Stomach (tissue), 4 donors: ENCODE data around the gene TSHR.

ENCODE experiments used
- CTCF ChIP-seq, 7 experiments: fragments of 450-650 bp in 4 of 7; fragments of 200-600 bp in 3 of 7; sonication (generic) in 3 of 7; IDR thresholded peaks; one replicate each; pipeline ENCODE4 v1.5.1; 2016 to 2019; ENCODE audit warnings: antibody characterized with exemption in 7 of 7, control low read depth in 2 of 7, mild to moderate bottlenecking in 1 of 7
- EP300 ChIP-seq: sonication (generic); formaldehyde crosslinking; IDR thresholded peaks from one replicate; pipeline ENCODE4 v1.6.1; 2017; ENCODE audit warnings: antibody characterized with exemption
- POLR2A ChIP-seq, 4 donors: fragments of 450-650 bp; IDR thresholded peaks; one replicate each; pipeline ENCODE4 v1.6.1; 2016; ENCODE audit warnings: antibody characterized with exemption in 4 of 4, control low read depth in 2 of 4, mild to moderate bottlenecking in 1 of 4, moderate library complexity in 1 of 4
- POLR2AphosphoS5 ChIP-seq, 3 donors: sonication (generic); formaldehyde crosslinking; IDR thresholded peaks; one replicate each; pipeline ENCODE4 v1.6.1; 2016; ENCODE audit warnings: antibody characterized with exemption in 3 of 3

DNA sequence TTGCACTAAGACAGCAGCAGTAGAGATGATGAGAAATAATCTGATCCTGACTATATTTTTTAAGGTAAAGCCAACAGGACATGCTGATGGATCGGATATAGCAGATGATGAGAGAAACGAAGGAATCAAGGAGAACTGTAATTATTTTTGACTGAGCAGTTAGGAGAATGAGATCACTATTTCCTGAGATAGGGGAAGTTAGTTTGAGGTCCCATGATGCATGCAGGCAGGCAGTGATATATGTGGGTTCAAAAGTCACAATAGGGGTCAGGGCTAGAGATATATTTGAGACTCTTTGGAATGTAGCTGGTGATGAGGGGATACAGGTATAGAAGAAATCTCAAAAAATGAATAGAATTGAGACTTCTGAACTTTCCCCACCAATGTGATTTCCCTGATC, 157.8 kb downstream of the TSHR start:
- TF ChIP-seq CTCF (IDR thresholded peaks at IDR 0.05), result no peak
- TF ChIP-seq EP300, result no peak
- TF ChIP-seq POLR2A (IDR thresholded peaks at IDR 0.05), result no peak
- TF ChIP-seq POLR2AphosphoS5 (IDR thresholded peaks at IDR 0.05), result no peak
